SK-N-DZ (cell line): Measurements from ENCODE around the gene CPM.
A peak's percentile ranks its signal among the peaks of the same experiment; 100 is the strongest.

Experiments used
- DNase-seq: peaks from one replicate; pipeline ENCODE4 v3.0.0-alpha.2; 2015; ENCODE audit warnings: low spot score

CPM gene

GRCh38 chr12:68878283-68878682 is 54.7 kb downstream of the CPM start:
- DNase-seq = no peak

- no peak for DNase-seq
These were observed 55.4 kb downstream of the CPM start for GRCh38 chr12:68877583-68877982.

GRCh38 chr12:68876461-68876860 is 56.5 kb downstream of the CPM start:
- no peak for DNase-seq

- DNase-seq = no peak
These were observed 59.7 kb downstream of the CPM start for GRCh38 chr12:68873316-68873715.

GRCh38 chr12:68871921-68872320 is 61.0 kb downstream of the CPM start:
- no peak for DNase-seq

GRCh38 chr12:68871396-68871795 is 61.6 kb downstream of the CPM start:
- no peak for DNase-seq

- DNase-seq = no peak
These were observed 62.5 kb downstream of the CPM start for GRCh38 chr12:68870443-68870842.

- DNase-seq = no peak
These were observed 63.0 kb downstream of the CPM start for GRCh38 chr12:68870011-68870410.

GRCh38 chr12:68868043-68868790 is 64.8 kb downstream of the CPM start:
- no peak for DNase-seq

- DNase-seq = no peak
These were observed 65.4 kb downstream of the CPM start for GRCh38 chr12:68867606-68868005.

- no peak for DNase-seq
These were observed 66.0 kb downstream of the CPM start for GRCh38 chr12:68866950-68867349.

GRCh38 chr12:68865399-68866164 is 67.4 kb downstream of the CPM start:
- no peak for DNase-seq

- no peak for DNase-seq
These were observed 68.4 kb downstream of the CPM start for GRCh38 chr12:68864604-68865003.

GRCh38 chr12:68863886-68864454 is 69.0 kb downstream of the CPM start:
- peak; percentile 27 for DNase-seq

GRCh38 chr12:68863109-68863770 is 69.7 kb downstream of the CPM start:
- no peak for DNase-seq

GRCh38 chr12:68861890-68862289 is 71.1 kb downstream of the CPM start:
- DNase-seq = no peak

- DNase-seq = peak; percentile 59
These were observed 76.5 kb downstream of the CPM start for GRCh38 chr12:68856510-68856909.

- DNase-seq = no peak
These were observed 77.2 kb downstream of the CPM start for GRCh38 chr12:68855771-68856170.

GRCh38 chr12:68855111-68855510 is 77.9 kb downstream of the CPM start:
- DNase-seq = no peak

GRCh38 chr12:68854554-68854953 is 78.4 kb downstream of the CPM start:
- DNase-seq = no peak

- DNase-seq = no peak
These were observed 78.9 kb downstream of the CPM start for GRCh38 chr12:68854078-68854468.

GRCh38 chr12:68853396-68854077 is 79.4 kb downstream of the CPM start:
- DNase-seq = no peak
